Spleen (tissue), 7 donors: ENCODE measurements around the gene ABCA7.

Source experiments
- CTCF ChIP-seq, 11 experiments: fragments of 200-600 bp in 7 of 11; fragments of 450-650 bp in 4 of 11; sonication (generic) in 4 of 11; IDR thresholded peaks in 8 of 11; conservative IDR thresholded peaks in 3 of 11; 1 replicate in 7 of 11; 2 replicates in 4 of 11; pipeline versions ENCODE4 v1.4.0 to v1.8.0; 2016 to 2021; ENCODE audit warnings: antibody characterized with exemption in 11 of 11, inconsistent platforms in 4 of 11, mild to moderate bottlenecking in 1 of 11
- POLR2AphosphoS5 ChIP-seq, 3 donors: sonication (generic); formaldehyde crosslinking; IDR thresholded peaks; one replicate each; pipeline ENCODE4 v1.5.1; 2017; ENCODE audit warnings: antibody characterized with exemption in 3 of 3
- donor health status: DM: no; HTN: no; CAD: no; lungs with moderate emphysema.
- donor health status: DM: no; HTN: no; CAD: no.
- donor health status: DM: no; HTN: no; CAD: no.

GRCh38 chr19:1108291-1109031 lies 68.6 kb downstream of the ABCA7 start:
- TF ChIP-seq POLR2AphosphoS5 (IDR thresholded peaks at IDR 0.05) (peak in 2 of 3 donors; percentile 27 to 59), CTCF (IDR thresholded peaks at IDR 0.05 in 8 of 11, conservative IDR thresholded peaks at IDR 0.05 in 3 of 11) (no peak)
